ENCODE results near the gene EVI5.
A peak's percentile ranks its signal among the peaks of the same experiment; 100 is the strongest.

Gene EVI5

GRCh38 chr1:92515796-92516201, 269.1 kb downstream of the EVI5 start:
- no peak for DNase-seq (ENCODE audit: low read depth)

GRCh38 chr1:92511541-92511940, 273.4 kb downstream of the EVI5 start:
- DNase-seq (ENCODE audit: low read depth) = no peak

GRCh38 chr1:92509619-92510018, 275.3 kb downstream of the EVI5 start:
- no peak for DNase-seq (ENCODE audit: low read depth)

DNA sequence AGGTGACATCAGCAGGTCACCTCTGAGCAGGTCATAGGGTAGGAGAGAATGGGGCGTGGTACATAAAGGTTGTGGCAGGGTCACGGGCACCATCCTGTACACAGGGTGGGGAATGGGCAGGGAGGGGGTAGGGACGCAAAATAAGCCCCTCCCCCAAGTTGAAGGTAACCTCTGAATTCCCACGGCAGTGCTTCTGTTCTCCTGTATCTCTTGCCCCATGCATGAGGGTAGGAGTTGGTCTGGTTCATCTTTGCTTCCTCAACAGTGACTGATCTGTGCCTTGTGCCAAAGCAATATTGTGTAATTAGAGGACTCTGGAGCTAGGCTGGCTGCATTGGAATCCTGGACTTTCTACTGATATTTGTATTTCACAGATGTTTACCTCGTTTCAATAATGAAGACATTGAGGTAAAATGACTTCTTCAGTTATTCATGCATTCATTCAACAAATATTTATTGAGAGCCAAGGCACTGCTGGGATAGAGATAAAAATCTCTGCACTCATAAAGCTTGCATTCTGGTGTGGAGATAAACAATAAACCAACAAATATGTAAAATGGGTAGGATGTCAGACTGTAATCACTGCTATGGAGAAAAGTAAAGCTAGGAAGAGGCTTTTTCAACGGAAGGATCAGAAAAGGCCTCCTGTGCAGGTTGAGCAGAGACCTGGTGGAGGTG, 279.8 kb downstream of the EVI5 start:
- DNase-seq (ENCODE audit: low read depth) = no peak

GRCh38 chr1:92504291-92505014, 280.5 kb downstream of the EVI5 start:
- no peak for DNase-seq (ENCODE audit: low read depth)

DNA sequence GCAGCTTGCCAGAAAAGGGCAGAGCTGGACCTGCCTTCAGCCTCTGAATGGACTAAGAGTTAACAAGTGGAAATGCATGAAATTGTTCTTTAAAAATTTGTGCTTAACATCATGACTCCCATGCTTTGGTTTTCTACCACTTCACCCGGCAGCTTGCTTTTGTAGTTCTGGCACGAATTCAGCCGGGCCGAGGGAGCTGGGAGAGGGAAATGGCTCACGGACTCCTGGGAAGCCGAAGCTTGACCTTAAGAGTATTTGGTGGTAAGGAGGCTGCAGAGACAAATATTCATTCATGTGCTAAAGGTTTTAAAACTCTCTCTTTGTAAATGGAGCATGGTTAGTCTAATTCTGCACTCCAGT, 281.0 kb downstream of the EVI5 start:
- no peak for DNase-seq (ENCODE audit: low read depth)

- no peak for DNase-seq (ENCODE audit: low read depth)
Measured at GRCh38 chr1:92503043-92503925, 281.6 kb downstream of the EVI5 start.

DNA sequence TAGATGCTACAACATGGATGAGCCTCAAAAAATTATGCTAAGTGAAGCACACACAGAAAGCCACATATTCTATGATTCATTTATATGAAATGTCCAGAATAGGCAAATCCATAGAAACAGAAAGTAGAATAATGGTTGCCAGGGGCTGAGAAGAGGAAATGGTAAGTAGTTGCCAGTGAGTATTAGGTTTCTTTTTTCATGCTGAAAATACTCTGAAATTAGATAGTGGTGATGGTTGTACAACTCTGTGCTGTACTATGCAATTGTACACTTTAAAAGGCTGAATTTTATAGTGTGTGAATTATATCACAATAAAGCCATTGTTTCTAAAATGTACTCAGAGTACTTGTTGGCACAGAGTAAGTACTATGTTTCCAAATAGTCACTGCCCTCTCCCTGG, 282.7 kb downstream of the EVI5 start:
- DNase-seq (ENCODE audit: low read depth) = peak; percentile 57

- no peak for DNase-seq (ENCODE audit: low read depth)
Measured at GRCh38 chr1:92500552-92500951, 284.4 kb downstream of the EVI5 start.

- no peak for DNase-seq (ENCODE audit: low read depth)
Measured at GRCh38 chr1:92495392-92496063, 289.4 kb downstream of the EVI5 start.

GRCh38 chr1:92494485-92495141, 290.3 kb downstream of the EVI5 start:
- no peak for DNase-seq (ENCODE audit: low read depth)

- DNase-seq (ENCODE audit: low read depth) = no peak
Measured at GRCh38 chr1:92493139-92493538, 291.8 kb downstream of the EVI5 start.

DNA sequence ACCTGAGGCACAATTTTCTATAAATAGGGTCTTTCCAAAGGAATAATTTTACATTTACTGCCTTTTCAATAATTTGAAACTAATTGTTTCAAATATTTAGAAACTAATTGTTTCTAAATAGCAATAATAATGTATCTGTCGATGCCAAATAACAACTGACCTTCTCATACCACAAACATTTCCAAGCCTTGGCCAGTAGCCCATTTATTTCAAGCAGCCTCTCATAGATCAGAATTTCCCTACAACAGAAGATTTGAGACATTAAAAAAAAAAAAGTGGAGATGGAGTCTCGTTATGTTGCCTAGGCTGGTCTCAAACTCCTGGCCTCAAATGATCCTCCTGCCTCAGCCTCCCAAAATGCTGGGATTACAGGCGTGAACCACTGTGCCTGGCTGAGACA, 296.1 kb downstream of the EVI5 start:
- DNase-seq (ENCODE audit: low read depth) = no peak

GRCh38 chr1:92488416-92488815, 296.5 kb downstream of the EVI5 start:
- no peak for DNase-seq (ENCODE audit: low read depth)

- no peak for DNase-seq (ENCODE audit: low read depth)
Measured at GRCh38 chr1:92487078-92487605, 297.8 kb downstream of the EVI5 start.

DNA sequence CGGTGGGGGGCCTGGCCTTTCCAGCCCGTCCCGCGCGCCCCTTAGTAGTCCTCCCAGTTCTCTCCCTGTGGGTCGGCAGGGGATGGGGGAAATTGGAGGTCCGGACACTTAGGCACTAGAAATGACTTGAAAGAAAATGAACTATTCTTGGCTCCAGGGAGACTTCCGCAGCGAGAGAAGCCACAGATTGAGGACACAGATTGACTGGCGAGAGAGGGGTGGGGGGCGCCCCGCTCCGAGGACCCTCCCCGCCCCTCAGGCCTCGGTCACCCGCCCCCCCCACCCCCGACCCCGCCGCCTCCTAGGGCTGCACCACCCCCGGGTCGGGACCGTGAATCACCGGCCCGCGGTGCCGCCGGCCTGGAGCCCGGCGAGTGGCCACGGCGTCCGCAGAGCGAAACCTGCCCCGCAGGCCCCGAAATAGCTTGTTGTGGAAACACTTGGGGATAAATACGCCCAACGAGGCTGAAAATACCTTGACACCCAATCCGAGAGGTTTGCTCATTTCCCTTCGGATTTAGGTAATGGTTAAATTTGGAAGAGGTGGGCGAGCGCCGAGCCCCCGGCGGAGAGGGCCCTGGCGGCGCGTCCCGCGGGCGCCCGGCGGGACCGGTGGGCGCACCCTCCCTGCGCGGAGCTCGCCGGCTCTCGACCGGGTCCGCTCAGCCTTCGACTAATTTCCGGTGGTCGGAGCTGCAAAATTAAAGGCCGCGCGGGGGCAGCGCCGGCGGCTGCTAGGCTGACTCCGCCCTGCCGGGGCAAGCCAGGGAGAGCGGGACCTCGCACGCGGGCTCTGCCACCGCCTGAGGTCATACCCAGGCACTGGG, 298.4 kb downstream of the EVI5 start, which contains the start of gene GFI1:
Gene GFI1 (minus strand): TSS at position 675 of the 827 bp plus-strand sequence. CDS start 3,438 bp downstream, outside the sequence.
- DNase-seq (ENCODE audit: low read depth) = no peak

GRCh38 chr1:92485381-92486250, 299.3 kb downstream of the EVI5 start:
- DNase-seq (ENCODE audit: low read depth) = no peak

DNA sequence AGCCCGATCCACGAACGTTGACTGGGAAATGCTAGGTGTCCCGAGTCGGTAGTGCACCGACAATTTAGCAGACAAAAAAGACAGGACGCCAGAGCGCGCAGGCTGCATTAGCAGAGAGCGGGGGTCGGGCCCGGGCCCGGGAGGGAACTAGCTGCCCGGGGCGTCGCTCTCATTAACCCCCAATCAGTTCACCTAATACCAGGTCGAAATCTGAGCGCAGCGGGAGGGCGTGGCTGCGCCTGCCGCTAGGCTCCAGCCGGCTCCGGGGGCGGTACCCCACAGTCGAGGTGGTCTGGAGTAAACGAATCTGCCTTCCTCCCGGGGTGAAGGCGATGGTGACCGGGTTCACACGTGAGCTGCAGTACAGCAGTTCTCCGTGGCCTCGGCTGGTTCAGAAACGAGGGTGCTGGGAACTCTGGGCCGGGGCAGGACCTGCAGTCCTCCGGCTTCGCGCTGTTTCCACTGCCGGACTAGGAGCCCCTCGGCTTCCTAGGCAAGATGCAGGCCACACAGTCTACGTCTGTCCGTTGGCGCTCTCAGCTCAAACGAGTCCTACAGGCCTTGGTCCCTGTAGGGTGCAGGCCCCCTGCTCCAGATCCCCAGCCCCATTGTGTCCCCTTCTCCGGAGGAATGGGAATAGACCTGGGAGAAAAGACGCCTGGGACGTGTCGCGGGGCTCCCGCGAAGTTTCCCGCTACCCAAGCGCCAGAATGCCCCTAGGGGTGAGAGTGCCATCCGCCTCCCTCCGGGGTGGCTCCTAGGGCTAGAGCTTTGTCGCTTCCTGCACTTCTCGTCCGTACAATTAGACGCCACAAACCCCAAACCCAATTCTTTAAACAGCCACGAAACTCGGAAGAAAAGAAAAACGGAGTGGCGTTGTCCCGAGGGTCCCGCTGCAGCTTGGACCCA, 300.2 kb downstream of the EVI5 start:
- no peak for DNase-seq (ENCODE audit: low read depth)
